HAP-1 (cell line): ENCODE data around the gene MSRB1.

Experiments
- DNase-seq, 2 experiments: peaks; one replicate each; pipeline ENCODE4 v3.0.0-alpha.2; 2016 to 2020; ENCODE audit warnings: low spot score in 2 of 2
- H3K27me3 ChIP-seq: fragments of 250-450 bp; sonication (Bioruptor Pico); 2 replicates; pipeline ENCODE4 v1.5.1; 2020; ENCODE audit warnings: low read depth, mild to moderate bottlenecking, moderate library complexity
- H3K36me3 ChIP-seq: fragments of 250-450 bp; sonication (Bioruptor Pico); replicated peaks from 2 replicates; pipeline ENCODE4 v1.5.1; 2020; ENCODE audit warnings: mild to moderate bottlenecking
- H3K4me1 ChIP-seq: fragments of 250-450 bp; sonication (Bioruptor Pico); 2 replicates; pipeline ENCODE4 v1.5.1; 2020; ENCODE audit warnings: mild to moderate bottlenecking
- H3K4me3 ChIP-seq: fragments of 250-450 bp; sonication (Bioruptor Pico); 2 replicates; pipeline ENCODE4 v1.5.1; 2020; ENCODE audit warnings: mild to moderate bottlenecking, moderate library complexity
- H3K9me3 ChIP-seq: fragments of 250-450 bp; sonication (Bioruptor Pico); 2 replicates; pipeline ENCODE4 v1.5.1; 2020; ENCODE audit warnings: mild to moderate bottlenecking, moderate library complexity
- in situ Hi-C: fragments of 300-500 bp; cut with MboI; formaldehyde crosslinking; loops from 3 replicates; pipeline ENCODE4 v1.14.3; 2020; ENCODE audit warnings: low sequenced_read_pairs, inconsistent platforms, mixed read lengths

MSRB1 gene

DNA sequence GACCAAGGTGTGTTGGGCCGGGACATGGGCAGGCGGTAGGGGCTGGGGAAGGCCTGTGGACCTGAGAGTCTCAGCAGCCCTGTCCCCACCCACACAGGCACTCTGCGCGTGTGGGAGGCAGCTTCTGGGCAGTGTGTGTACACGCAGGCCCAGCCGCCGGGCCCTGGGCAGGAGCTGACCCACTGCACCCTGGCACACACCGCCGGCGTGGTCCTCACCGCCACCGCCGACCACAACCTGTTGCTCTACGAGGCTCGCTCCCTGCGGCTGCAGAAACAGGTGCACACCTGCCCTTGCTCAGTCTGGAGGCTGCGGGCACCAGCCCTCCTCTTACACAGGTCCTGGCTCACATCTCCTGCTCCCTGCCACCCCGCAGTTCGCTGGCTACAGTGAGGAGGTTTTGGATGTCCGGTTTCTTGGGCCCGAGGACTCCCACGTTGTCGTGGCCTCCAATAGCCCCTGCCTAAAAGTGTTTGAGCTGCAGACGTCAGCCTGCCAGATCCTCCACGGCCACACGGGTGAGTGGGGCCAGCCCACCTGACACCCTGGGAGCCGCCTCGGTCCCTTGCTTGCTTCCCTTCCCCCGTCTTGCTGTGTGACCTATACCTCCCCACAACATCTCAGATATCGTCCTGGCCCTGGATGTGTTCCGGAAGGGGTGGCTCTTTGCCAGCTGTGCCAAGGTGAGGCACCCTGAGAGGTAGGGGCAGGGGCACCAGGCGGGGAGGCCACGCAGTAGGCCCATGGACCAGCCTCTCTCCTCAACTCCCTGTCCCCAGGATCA, 32.6 kb upstream of the MSRB1 start:
- in situ Hi-C loops, result loop anchor here (25.0 kb wide), 1 partner anchor 537 kb away; the partner anchor contains the start of genes AMDHD2 and ATP6V0C
- Histone ChIP-seq H3K9me3 (no peaks in the 10 kb centered on the region), H3K27me3 (peaks cover 4% of the 10 kb centered on the region), H3K4me3 (no peak overlapping the region), H3K36me3 (peaks cover 48% of the 10 kb centered on the region), H3K4me1 (no peaks in the 10 kb centered on the region)
- DNase-seq, result no peak

DNA sequence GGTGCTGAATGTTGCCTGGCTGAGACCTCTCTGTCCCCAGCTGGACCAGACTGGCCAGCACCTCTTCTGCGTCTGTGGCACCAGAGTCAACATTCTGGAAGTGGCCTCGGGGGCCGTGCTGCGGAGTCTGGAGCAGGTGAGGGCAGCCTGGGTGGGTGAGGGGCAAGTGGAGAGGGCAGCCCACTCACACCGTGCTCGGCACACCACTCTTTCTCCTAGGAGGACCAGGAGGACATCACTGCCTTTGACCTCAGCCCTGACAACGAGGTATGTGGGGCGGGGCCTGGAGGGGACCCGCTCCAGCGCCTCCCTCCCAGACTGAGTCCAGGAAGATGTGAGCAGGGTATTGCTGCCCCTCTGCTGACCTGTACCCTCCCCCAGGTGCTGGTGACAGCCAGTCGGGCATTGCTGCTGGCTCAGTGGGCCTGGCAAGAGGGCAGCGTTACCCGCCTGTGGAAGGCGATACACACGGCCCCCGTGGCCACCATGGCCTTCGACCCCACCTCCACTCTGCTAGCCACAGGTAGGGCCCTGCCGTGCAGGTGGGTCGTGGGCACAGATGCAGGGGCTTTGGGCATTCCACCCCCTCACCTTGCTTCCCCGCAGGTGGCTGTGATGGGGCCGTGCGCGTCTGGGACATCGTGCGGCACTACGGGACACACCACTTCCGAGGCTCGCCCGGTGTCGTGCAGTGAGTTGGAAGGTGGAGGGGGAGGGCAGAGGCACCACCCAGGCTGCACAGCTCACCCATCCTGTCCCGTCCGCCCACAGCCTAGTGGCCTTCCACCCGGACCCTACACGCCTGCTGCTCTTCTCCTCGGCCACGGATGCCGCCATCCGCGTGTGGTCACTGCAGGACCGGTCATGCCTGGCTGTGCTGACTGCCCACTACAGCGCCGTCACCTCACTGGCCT, 31.4 kb upstream of the MSRB1 start:
- peaks cover 48% of the 10 kb centered on the region for H3K36me3 ChIP-seq
- no peaks in the 10 kb centered on the region for H3K9me3 ChIP-seq
- in situ Hi-C loops, result loop anchor here (25.0 kb wide), 1 partner anchor 538 kb away; the partner anchor contains the start of genes AMDHD2 and ATP6V0C
- no peaks in the 10 kb centered on the region for H3K4me1 ChIP-seq
- no peak for DNase-seq
- no peak overlapping the region for H3K4me3 ChIP-seq
- H3K27me3 ChIP-seq, result no peaks in the 10 kb centered on the region

DNA sequence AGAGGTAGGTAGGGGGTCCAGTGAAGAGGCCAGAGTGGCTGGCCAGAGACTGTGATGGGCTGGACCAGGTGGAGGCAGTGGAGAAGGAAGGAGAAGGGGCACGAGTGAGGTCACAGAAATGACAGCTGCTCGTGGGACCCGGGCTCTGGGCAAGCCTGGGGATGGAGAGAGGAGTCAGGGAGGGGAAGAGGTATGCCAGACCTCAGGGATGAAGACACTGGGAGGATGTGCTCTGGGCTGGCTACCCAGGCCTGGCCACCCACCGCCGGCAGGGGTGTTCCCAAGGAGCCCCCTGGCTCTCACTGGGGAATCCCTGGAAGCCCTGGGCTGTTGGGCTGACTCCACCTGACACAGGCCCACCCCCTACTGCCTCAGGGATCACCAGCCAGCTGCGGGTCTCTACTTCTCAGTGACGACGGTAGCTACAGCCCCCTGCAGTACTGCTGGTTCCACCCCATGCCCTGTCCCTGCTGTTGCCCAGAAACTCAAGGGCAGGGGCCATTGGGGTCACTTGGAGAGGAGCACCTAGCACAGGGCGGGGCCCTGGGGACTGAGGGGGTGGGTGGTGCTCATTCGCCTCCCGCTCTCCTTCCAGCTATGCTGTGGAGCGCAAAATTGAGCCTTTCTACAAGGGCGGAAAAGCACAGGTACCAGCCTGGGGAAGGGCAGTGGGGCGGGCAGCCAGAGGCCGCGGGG, 30.6 kb upstream of the MSRB1 start:
- in situ Hi-C loops, result no loop called here
- no peaks in the 10 kb centered on the region for H3K4me1 ChIP-seq
- no peak for DNase-seq
- peaks cover 45% of the 10 kb centered on the region for H3K36me3 ChIP-seq
- H3K4me3 ChIP-seq, result no peak overlapping the region
- no peaks in the 10 kb centered on the region for H3K27me3 ChIP-seq
- H3K9me3 ChIP-seq, result no peaks in the 10 kb centered on the region

DNA sequence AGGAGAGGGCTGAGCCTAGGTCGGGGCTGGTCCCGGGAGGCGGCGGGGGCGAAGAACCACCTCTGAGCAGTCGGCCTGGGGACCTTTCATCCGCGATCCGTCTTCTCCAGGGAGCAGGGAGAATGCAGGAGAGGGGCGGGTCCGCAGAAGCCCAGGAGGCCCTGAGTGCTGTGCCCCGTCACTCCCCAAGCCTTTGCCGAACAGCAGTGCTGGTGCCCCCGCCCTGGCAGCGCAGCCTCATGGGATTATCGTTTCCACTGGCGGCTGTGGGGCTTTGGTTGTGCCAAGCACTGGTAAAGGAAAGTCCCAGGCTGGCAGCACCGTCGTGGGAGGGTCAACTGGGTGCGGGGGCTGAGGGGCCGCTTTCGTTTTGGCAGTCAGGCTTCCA, 29.5 kb upstream of the MSRB1 start:
- Histone ChIP-seq H3K36me3 (peaks cover 35% of the 10 kb centered on the region), H3K9me3 (no peaks in the 10 kb centered on the region), H3K4me1 (no peaks in the 10 kb centered on the region), H3K27me3 (no peaks in the 10 kb centered on the region), H3K4me3 (peak overlapping the region; percentile 100)
- peak in 1 of 2 experiments; percentile 48 for DNase-seq
- in situ Hi-C loops, result no loop called here

DNA sequence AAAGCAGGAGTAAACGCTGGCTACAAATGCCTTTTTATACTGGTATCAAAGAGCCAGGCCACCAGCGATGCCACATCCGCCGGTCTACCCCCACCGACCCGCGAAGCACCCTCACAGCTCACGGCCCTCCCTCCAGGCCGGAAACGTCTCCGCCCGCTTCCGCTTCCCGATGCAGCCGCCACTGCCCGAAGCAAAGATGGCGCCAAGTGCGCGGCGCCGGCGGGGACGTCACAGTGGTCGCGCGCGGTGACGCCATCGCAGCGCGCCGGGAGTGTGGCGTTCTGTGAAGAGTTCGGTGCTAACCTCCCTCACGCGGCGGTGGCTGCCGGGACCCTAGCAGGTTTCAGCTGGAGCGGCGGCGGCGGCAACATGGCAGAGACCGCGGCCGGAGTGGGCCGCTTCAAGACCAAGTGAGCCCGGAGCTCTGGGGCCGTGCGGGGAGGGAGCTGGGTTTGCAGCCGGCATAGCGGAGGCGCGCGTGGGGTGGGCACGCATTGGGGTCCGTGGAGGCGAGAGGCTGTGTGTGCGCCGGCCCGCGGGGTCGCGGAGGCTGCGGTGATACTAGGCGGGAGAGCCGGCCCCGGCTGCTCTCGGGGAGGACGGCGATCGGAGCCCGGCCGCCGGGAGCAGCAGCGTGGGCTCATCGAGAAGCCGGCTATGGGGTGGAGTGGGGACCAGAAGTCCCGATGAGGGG, 28.9 kb upstream of the MSRB1 start, which contains the start of gene TBL3:
Gene TBL3 (plus strand): TSS at position 258 of the 694 bp plus-strand sequence. CDS start 112 bp downstream, at position 370.
- in situ Hi-C loops, result no loop called here
- Histone ChIP-seq H3K27me3 (no peaks in the 10 kb centered on the region), H3K36me3 (peaks cover 31% of the 10 kb centered on the region), H3K4me3 (peak within 1 kb of the TSS; percentile 100), H3K9me3 (no peaks in the 10 kb centered on the region), H3K4me1 (no peaks in the 10 kb centered on the region)
- peak; percentile 86 to 95 for DNase-seq

GRCh38 chr16:1968146-1968953, 25.4 kb upstream of the MSRB1 start:
- in situ Hi-C loops, result no loop called here
- Histone ChIP-seq H3K4me3 (no peak overlapping the region), H3K4me1 (peaks cover 6% of the 10 kb centered on the region), H3K27me3 (no peaks in the 10 kb centered on the region), H3K9me3 (no peaks in the 10 kb centered on the region), H3K36me3 (peaks cover 28% of the 10 kb centered on the region)
- no peak for DNase-seq

DNA sequence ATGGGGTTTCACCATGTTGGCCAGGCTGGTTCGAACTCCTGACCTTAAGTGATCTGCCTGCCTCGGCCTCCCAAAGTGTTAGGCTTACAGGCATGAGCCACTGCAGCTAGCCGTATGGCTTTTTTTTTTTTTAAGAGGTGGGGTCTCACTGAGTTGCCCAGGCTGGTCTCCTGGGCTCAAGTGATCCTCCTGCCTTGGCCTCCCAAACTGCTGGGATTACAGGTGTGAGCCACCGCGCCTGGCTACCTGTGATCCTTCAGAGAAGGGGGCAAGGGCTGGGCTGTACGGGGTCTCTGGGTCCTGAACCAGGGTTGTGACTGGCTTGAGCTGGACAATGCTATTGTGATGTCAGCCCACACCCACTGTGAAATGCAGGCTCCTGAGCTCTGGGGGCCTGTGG, 23.5 kb upstream of the MSRB1 start, which contains the start of gene RNF151:
Gene RNF151 (plus strand): TSS at position 397 of the 400 bp plus-strand sequence. CDS start 26 bp downstream, outside the sequence.
- in situ Hi-C loops, result no loop called here
- no peak for DNase-seq
- H3K4me1 ChIP-seq, result peaks cover 21% of the 10 kb centered on the region
- no peaks in the 10 kb centered on the region for H3K9me3 ChIP-seq
- H3K4me3 ChIP-seq, result peak within 1 kb of the TSS; percentile 100
- H3K27me3 ChIP-seq, result no peaks in the 10 kb centered on the region
- peaks cover 43% of the 10 kb centered on the region for H3K36me3 ChIP-seq

- DNase-seq, result no peak
- H3K9me3 ChIP-seq, result no peaks in the 10 kb centered on the region
- H3K4me1 ChIP-seq, result peaks cover 29% of the 10 kb centered on the region
- peak overlapping the region; percentile 100 for H3K4me3 ChIP-seq
- in situ Hi-C loops, result no loop called here
- peaks cover 51% of the 10 kb centered on the region for H3K36me3 ChIP-seq
- H3K27me3 ChIP-seq, result no peaks in the 10 kb centered on the region
Observed at GRCh38 chr16:1965396-1966001, 22.5 kb upstream of the MSRB1 start.

- DNase-seq, result peak; percentile 93 to 98
- Histone ChIP-seq H3K4me3 (peak within 1 kb of the TSS; percentile 100), H3K4me1 (peaks cover 32% of the 10 kb centered on the region), H3K36me3 (peaks cover 52% of the 10 kb centered on the region), H3K9me3 (no peaks in the 10 kb centered on the region), H3K27me3 (no peaks in the 10 kb centered on the region)
- in situ Hi-C loops, result no loop called here
Observed at GRCh38 chr16:1964506-1965395, 21.8 kb upstream of the MSRB1 start, which contains the start of gene RPS2. Gene RPS2, minus strand, starts transcription at chr16:1964826. Its CDS starts 201 bp downstream, at chr16:1964625.

DNA sequence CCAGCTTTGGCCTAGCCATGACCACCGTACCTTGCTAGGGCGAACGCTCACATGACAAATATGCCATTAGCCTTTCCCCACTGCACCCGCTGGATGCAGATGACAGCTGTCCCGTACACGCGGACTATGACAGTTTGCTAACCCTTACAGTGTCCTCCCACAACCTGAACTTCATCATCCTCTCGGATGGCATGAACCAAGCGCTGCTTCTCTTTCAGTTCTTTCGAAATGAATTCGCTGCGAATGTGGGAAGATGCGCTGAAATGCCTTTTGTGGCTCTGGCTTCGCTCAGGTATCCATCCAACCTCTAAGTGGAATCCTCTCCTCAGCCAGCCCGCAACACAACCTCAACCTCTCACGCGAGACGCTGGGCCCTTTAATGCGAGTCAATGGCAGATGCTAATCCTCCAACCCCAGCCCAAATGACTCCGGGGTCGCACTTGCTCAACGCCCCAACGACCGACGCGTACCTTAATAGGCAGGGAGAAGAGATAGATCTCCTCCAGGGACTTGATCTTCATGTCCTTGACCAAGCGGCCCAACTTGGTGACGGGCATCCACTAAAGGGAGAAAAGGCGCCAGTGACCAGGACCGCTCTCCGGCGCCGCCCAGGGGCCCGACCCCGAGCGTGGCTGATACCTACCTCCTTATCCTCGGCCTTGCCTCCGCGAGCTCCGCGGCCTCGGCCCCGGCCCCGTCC, 21.0 kb upstream of the MSRB1 start:
- Histone ChIP-seq H3K9me3 (no peaks in the 10 kb centered on the region), H3K27me3 (no peaks in the 10 kb centered on the region), H3K36me3 (peaks cover 52% of the 10 kb centered on the region), H3K4me1 (peaks cover 34% of the 10 kb centered on the region), H3K4me3 (peak overlapping the region; percentile 100)
- in situ Hi-C loops, result no loop called here
- peak in 1 of 2 experiments; percentile 51 for DNase-seq
